HEK293 (cell line): ENCODE measurements around the gene CHST5.

Source experiments
- CTCF ChIA-PET: fragments of 350-600 bp; formaldehyde crosslinking; extraction: SDS; loops from one replicate; lab custom pipeline; 2021; ENCODE audit warnings: antibody characterized with exemption; lab: Yijun Ruan, JAX
- POLR2A ChIA-PET: fragments of 300-600 bp; formaldehyde crosslinking; extraction: SDS; loops from one replicate; lab custom pipeline; 2020; ENCODE audit warnings: antibody characterized with exemption, inconsistent platforms; lab: Yijun Ruan, JAX
- H3K27ac ChIP-seq: fragments of 200-500 bp; sonication (Bioruptor generic); 2 replicates; pipeline ENCODE4 v1.5.1; 2014; ENCODE audit warnings: low read depth, low read length, control low read depth, inconsistent platforms; ENCODE audit errors: extremely low read depth
- H3K36me3 ChIP-seq, 2 experiments: fragments of 200-500 bp in 1 of 2; sonication (Bioruptor generic) in 1 of 2; 1 replicate in 1 of 2; 2 replicates in 1 of 2; pipeline ENCODE4 v1.5.1; 2014 to 2017; ENCODE audit warnings: inconsistent platforms in 2 of 2, low read length in 2 of 2; ENCODE audit not compliant: control insufficient read depth in 2 of 2, insufficient read depth in 1 of 2
- H3K4me1 ChIP-seq: fragments of 200-500 bp; sonication (Bioruptor generic); 2 replicates; pipeline ENCODE4 v1.5.1; 2014; ENCODE audit warnings: mild to moderate bottlenecking, low read length, inconsistent platforms; ENCODE audit not compliant: control insufficient read depth, insufficient read depth
- H3K4me3 ChIP-seq: 2 replicates; pipeline ENCODE4 v1.5.1; 2011; ENCODE audit warnings: low read depth, mild to moderate bottlenecking, control low read depth, low read length, moderate library complexity
- H3K9me3 ChIP-seq: fragments of 200-500 bp; sonication (Bioruptor generic); 2 replicates; pipeline ENCODE4 v1.5.1; 2014; ENCODE audit warnings: low read depth, low read length, inconsistent platforms; ENCODE audit not compliant: control insufficient read depth, insufficient read depth
- HIC1 ChIP-seq: fragments of 450-650 bp; formaldehyde crosslinking; IDR thresholded peaks from 2 replicates; pipeline ENCODE4 v1.5.1; 2016; ENCODE audit warnings: missing biosample characterization, missing genetic modification characterization
- IKZF3 ChIP-seq: fragments of 450-650 bp; IDR thresholded peaks from 2 replicates; pipeline ENCODE4 v1.5.0; 2018; ENCODE audit warnings: missing biosample characterization, mild to moderate bottlenecking, missing genetic modification characterization, moderate library complexity
- MZF1 ChIP-seq: fragments of 450-650 bp; formaldehyde crosslinking; IDR thresholded peaks from 2 replicates; pipeline ENCODE4 v1.5.1; 2017; ENCODE audit warnings: missing biosample characterization, missing genetic modification characterization, borderline replicate concordance
- PRDM2 ChIP-seq: fragments of 450-650 bp; formaldehyde crosslinking; IDR thresholded peaks from 2 replicates; pipeline ENCODE4 v1.5.1; 2016; ENCODE audit warnings: missing biosample characterization, missing genetic modification characterization, borderline replicate concordance
- SCRT1 ChIP-seq: fragments of 450-650 bp; formaldehyde crosslinking; IDR thresholded peaks from 2 replicates; pipeline ENCODE4 v1.5.1; 2016; ENCODE audit warnings: missing biosample characterization, missing genetic modification characterization, borderline replicate concordance
- SCRT2 ChIP-seq: fragments of 450-650 bp; formaldehyde crosslinking; IDR thresholded peaks from 2 replicates; pipeline ENCODE4 v1.5.1; 2016; ENCODE audit warnings: missing biosample characterization, missing genetic modification characterization
- YY2 ChIP-seq: fragments of 450-650 bp; formaldehyde crosslinking; IDR thresholded peaks from 2 replicates; pipeline ENCODE4 v1.5.1; 2016; ENCODE audit warnings: missing biosample characterization, missing genetic modification characterization
- ZBTB21 ChIP-seq: fragments of 450-650 bp; formaldehyde crosslinking; IDR thresholded peaks from 2 replicates; pipeline ENCODE4 v1.5.1; 2017; ENCODE audit warnings: missing biosample characterization, missing genetic modification characterization
- ZNF2 ChIP-seq: fragments of 450-650 bp; formaldehyde crosslinking; IDR thresholded peaks from 2 replicates; pipeline ENCODE4 v1.5.1; 2016; ENCODE audit warnings: missing biosample characterization, missing genetic modification characterization
- ZNF223 ChIP-seq: fragments of 450-650 bp; formaldehyde crosslinking; IDR thresholded peaks from 2 replicates; pipeline ENCODE4 v1.5.1; 2016; ENCODE audit warnings: missing biosample characterization, missing genetic modification characterization
- ZNF274 ChIP-seq, 2 experiments: fragments of 200-500 bp in 1 of 2; fragments of 450-650 bp in 1 of 2; sonication (Bioruptor generic) in 1 of 2; formaldehyde crosslinking in 1 of 2; IDR thresholded peaks; 2 replicates each; pipeline versions ENCODE4 v1.5.1 to v1.6.1; 2014 to 2016; ENCODE audit warnings: borderline replicate concordance in 1 of 2, inconsistent platforms in 1 of 2, low read length in 1 of 2, missing biosample characterization in 1 of 2, missing genetic modification characterization in 1 of 2
- ZNF394 ChIP-seq: fragments of 450-650 bp; formaldehyde crosslinking; IDR thresholded peaks from 2 replicates; pipeline ENCODE4 v1.5.1; 2016; ENCODE audit warnings: missing biosample characterization, missing genetic modification characterization, mild to moderate bottlenecking, moderate library complexity, borderline replicate concordance
- ZNF416 ChIP-seq: fragments of 450-650 bp; formaldehyde crosslinking; IDR thresholded peaks from 2 replicates; pipeline ENCODE4 v1.5.1; 2016; ENCODE audit warnings: missing biosample characterization, missing genetic modification characterization
- ZNF555 ChIP-seq: fragments of 450-650 bp; formaldehyde crosslinking; conservative IDR thresholded peaks from 2 replicates; pipeline ENCODE4 v1.5.1; 2017; ENCODE audit warnings: missing biosample characterization, mild to moderate bottlenecking, missing genetic modification characterization, inconsistent platforms
- ZNF660 ChIP-seq: fragments of 450-650 bp; IDR thresholded peaks from 2 replicates; pipeline ENCODE4 v1.5.1; 2018; ENCODE audit warnings: missing biosample characterization, mild to moderate bottlenecking, missing genetic modification characterization
- ZNF837 ChIP-seq: fragments of 450-650 bp; formaldehyde crosslinking; IDR thresholded peaks from 2 replicates; pipeline ENCODE4 v1.5.1; 2016; ENCODE audit warnings: missing biosample characterization, missing genetic modification characterization
- ZSCAN16 ChIP-seq: fragments of 450-650 bp; formaldehyde crosslinking; IDR thresholded peaks from 2 replicates; pipeline ENCODE4 v1.5.1; 2016; ENCODE audit warnings: missing biosample characterization, missing genetic modification characterization
- TF ChIP-seq, protein P1 (sequence below): fragments of 450-650 bp; formaldehyde crosslinking; IDR thresholded peaks from 2 replicates; pipeline ENCODE4 v1.5.1; 2016; ENCODE audit warnings: missing biosample characterization, missing genetic modification characterization, low read depth

CHST5 gene

GRCh38 chr16:75578212-75578611, 42.3 kb upstream of the CHST5 start:
- no peak overlapping the region for H3K27ac ChIP-seq
- TF ChIP-seq ZNF416 (tag by site-specific recombination), result no peak
- TF ChIP-seq ZNF223 (tag by site-specific recombination), result no peak
- TF ChIP-seq, protein P1, sequence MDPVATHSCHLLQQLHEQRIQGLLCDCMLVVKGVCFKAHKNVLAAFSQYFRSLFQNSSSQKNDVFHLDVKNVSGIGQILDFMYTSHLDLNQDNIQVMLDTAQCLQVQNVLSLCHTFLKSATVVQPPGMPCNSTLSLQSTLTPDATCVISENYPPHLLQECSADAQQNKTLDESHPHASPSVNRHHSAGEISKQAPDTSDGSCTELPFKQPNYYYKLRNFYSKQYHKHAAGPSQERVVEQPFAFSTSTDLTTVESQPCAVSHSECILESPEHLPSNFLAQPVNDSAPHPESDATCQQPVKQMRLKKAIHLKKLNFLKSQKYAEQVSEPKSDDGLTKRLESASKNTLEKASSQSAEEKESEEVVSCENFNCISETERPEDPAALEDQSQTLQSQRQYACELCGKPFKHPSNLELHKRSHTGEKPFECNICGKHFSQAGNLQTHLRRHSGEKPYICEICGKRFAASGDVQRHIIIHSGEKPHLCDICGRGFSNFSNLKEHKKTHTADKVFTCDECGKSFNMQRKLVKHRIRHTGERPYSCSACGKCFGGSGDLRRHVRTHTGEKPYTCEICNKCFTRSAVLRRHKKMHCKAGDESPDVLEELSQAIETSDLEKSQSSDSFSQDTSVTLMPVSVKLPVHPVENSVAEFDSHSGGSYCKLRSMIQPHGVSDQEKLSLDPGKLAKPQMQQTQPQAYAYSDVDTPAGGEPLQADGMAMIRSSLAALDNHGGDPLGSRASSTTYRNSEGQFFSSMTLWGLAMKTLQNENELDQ (tag by site-specific recombination), result no peak
- no peak for TF ChIP-seq ZNF837 (tag by site-specific recombination)
- TF ChIP-seq ZBTB21 (tag by site-specific recombination), result no peak
- no peak for TF ChIP-seq PRDM2 (tag by site-specific recombination)
- TF ChIP-seq ZNF2 (tag by site-specific recombination), result no peak
- TF ChIP-seq SCRT2 (tag by site-specific recombination), result no peak
- TF ChIP-seq IKZF3 (tag by site-specific recombination), result no peak
- no peak for TF ChIP-seq ZNF555
- no peak for TF ChIP-seq HIC1 (tag by site-specific recombination)
- no peak for TF ChIP-seq ZNF274 (IDR thresholded peaks at IDR 0.05; ENCODE audit: low read length)
- TF ChIP-seq ZNF274 (tag by site-specific recombination; IDR thresholded peaks at IDR 0.05; ENCODE audit: borderline replicate concordance), result no peak
- TF ChIP-seq ZNF394, result no peak
- TF ChIP-seq MZF1 (tag by site-specific recombination), result no peak
- TF ChIP-seq SCRT1 (tag by site-specific recombination), result no peak
- TF ChIP-seq YY2 (tag by site-specific recombination), result no peak
- no peak for TF ChIP-seq ZNF660 (tag by site-specific recombination)
- no peak for TF ChIP-seq ZSCAN16 (tag by site-specific recombination)
- ChIA-PET CTCF (interaction anchor here (0.7 to 1.1 kb wide), 2 partner anchors 45 to 71 kb away, joined by 3 read pairs; partner anchors contain the start of gene ADAT1), POLR2A (no interaction called here)
- H3K4me3 ChIP-seq, result no peak overlapping the region
- H3K36me3 ChIP-seq, result peaks cover 20 to 67% of the 10 kb centered on the region in 2 experiments
- H3K9me3 ChIP-seq, result no peaks in the 10 kb centered on the region
- H3K4me1 ChIP-seq, result no peaks in the 10 kb centered on the region
